Measurements from ENCODE around the gene SSC5D.

The SSC5D gene

GRCh38 chr19:55461259-55461973 is 26.8 kb upstream of the SSC5D start, which contains the start of gene ISOC2 (continued):
- TF ChIP-seq ZBTB8A (tag by site-specific recombination; IDR thresholded peaks at IDR 0.05) (peak; percentile 50; the same call in 1 of the 2 replicates), ZNF423 (tag by site-specific recombination; IDR thresholded peaks at IDR 0.05) (peak; percentile 50; the same call in 1 of the 2 replicates), REPIN1 (tag by site-specific recombination; IDR thresholded peaks at IDR 0.05; ENCODE audit: low read depth) (peak; percentile 41; the same call in 1 of the 2 replicates), YY1 (tag by site-specific recombination; IDR thresholded peaks at IDR 0.05) (no peak), ZNF10 (tag by site-specific recombination; IDR thresholded peaks at IDR 0.05) (peak; percentile 61; the same call in 1 of the 2 replicates), ZNF473 (tag by site-specific recombination; IDR thresholded peaks at IDR 0.05) (no peak), KLF17 (tag by site-specific recombination; IDR thresholded peaks at IDR 0.05) (0 out of 2 replicates have a peak, but pooled peaks have one; percentile 32), ZNF561 (tag by site-specific recombination; IDR thresholded peaks at IDR 0.05; ENCODE audit: borderline replicate concordance) (peak; percentile 94), ZNF629 (tag by site-specific recombination; IDR thresholded peaks at IDR 0.05) (peak; percentile 49; the same call in 1 of the 2 replicates)
- TF ChIP-seq, protein P1, sequence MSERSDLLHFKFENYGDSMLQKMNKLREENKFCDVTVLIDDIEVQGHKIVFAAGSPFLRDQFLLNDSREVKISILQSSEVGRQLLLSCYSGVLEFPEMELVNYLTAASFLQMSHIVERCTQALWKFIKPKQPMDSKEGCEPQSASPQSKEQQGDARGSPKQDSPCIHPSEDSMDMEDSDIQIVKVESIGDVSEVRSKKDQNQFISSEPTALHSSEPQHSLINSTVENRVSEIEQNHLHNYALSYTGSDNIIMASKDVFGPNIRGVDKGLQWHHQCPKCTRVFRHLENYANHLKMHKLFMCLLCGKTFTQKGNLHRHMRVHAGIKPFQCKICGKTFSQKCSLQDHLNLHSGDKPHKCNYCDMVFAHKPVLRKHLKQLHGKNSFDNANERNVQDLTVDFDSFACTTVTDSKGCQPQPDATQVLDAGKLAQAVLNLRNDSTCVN (tag by site-specific recombination; optimal IDR thresholded peaks at IDR 0.05) = no peak
- TF ChIP-seq, protein P2, sequence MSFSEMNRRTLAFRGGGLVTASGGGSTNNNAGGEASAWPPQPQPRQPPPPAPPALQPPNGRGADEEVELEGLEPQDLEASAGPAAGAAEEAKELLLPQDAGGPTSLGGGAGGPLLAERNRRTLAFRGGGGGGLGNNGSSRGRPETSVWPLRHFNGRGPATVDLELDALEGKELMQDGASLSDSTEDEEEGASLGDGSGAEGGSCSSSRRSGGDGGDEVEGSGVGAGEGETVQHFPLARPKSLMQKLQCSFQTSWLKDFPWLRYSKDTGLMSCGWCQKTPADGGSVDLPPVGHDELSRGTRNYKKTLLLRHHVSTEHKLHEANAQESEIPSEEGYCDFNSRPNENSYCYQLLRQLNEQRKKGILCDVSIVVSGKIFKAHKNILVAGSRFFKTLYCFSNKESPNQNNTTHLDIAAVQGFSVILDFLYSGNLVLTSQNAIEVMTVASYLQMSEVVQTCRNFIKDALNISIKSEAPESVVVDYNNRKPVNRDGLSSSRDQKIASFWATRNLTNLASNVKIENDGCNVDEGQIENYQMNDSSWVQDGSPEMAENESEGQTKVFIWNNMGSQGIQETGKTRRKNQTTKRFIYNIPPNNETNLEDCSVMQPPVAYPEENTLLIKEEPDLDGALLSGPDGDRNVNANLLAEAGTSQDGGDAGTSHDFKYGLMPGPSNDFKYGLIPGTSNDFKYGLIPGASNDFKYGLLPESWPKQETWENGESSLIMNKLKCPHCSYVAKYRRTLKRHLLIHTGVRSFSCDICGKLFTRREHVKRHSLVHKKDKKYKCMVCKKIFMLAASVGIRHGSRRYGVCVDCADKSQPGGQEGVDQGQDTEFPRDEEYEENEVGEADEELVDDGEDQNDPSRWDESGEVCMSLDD (tag by site-specific recombination; IDR thresholded peaks at IDR 0.05) = peak; percentile 12; the same call in 1 of the 2 replicates
- TF ChIP-seq, protein P3, sequence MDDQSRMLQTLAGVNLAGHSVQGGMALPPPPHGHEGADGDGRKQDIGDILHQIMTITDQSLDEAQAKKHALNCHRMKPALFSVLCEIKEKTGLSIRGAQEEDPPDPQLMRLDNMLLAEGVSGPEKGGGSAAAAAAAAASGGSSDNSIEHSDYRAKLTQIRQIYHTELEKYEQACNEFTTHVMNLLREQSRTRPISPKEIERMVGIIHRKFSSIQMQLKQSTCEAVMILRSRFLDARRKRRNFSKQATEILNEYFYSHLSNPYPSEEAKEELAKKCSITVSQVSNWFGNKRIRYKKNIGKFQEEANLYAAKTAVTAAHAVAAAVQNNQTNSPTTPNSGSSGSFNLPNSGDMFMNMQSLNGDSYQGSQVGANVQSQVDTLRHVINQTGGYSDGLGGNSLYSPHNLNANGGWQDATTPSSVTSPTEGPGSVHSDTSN (CRISPR knock-in tag; IDR thresholded peaks at IDR 0.05) = peak; percentile 99
- TF ChIP-seq, protein P4, sequence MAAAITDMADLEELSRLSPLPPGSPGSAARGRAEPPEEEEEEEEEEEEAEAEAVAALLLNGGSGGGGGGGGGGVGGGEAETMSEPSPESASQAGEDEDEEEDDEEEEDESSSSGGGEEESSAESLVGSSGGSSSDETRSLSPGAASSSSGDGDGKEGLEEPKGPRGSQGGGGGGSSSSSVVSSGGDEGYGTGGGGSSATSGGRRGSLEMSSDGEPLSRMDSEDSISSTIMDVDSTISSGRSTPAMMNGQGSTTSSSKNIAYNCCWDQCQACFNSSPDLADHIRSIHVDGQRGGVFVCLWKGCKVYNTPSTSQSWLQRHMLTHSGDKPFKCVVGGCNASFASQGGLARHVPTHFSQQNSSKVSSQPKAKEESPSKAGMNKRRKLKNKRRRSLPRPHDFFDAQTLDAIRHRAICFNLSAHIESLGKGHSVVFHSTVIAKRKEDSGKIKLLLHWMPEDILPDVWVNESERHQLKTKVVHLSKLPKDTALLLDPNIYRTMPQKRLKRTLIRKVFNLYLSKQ (tag by site-specific recombination; IDR thresholded peaks at IDR 0.05; ENCODE audit: borderline replicate concordance) = no peak
- TF ChIP-seq, protein P5, sequence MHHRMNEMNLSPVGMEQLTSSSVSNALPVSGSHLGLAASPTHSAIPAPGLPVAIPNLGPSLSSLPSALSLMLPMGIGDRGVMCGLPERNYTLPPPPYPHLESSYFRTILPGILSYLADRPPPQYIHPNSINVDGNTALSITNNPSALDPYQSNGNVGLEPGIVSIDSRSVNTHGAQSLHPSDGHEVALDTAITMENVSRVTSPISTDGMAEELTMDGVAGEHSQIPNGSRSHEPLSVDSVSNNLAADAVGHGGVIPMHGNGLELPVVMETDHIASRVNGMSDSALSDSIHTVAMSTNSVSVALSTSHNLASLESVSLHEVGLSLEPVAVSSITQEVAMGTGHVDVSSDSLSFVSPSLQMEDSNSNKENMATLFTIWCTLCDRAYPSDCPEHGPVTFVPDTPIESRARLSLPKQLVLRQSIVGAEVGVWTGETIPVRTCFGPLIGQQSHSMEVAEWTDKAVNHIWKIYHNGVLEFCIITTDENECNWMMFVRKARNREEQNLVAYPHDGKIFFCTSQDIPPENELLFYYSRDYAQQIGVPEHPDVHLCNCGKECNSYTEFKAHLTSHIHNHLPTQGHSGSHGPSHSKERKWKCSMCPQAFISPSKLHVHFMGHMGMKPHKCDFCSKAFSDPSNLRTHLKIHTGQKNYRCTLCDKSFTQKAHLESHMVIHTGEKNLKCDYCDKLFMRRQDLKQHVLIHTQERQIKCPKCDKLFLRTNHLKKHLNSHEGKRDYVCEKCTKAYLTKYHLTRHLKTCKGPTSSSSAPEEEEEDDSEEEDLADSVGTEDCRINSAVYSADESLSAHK (tag by site-specific recombination; IDR thresholded peaks at IDR 0.05) = peak; percentile 33
